Measurements from ENCODE around the gene ICAM4.

DNA sequence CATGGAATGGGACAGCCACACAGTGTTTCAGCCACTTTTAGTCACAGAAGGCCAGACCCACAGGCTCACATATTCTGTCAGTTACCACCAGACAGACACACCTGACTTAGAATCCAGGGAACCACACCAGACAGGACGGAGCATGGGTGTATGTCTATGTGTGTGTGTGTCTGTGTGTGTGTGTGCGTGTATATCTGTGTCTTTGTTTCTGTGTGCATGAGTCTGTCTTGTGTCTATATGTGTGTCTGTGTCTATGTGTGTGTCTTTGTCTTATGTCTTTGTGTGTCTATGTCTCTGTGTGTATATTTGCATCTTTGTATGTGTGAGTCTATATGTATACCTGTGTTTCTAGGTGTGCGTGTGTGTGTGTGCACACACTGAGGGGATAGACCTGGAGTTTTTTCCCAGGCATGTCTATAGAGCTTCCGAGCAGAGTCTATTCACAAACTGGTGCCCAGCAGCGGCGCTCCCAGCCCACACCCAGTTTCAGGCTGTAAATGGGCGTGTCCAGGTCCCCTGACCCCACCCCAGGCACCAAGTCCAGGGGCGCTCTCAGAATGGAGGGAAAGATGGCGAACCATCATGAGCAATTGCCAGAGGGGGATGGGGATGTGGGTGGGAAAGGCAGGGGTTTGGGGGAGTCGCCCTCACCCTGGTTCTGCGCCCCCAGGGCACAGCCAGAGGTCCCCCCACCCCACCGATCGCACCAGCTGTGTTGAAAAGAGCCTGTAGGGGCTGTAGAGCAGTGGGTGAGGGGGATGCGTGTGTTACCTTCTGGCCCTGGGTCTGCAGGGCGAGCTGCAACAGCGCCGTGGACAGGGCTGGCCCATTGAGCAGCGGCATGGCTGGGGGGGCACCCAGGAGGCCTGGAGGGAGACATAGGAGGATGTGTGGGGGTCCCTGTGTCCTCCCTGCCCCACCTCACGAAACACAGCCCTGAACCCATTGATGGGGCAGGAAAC is 35.4 kb downstream of the ICAM4 start:
- TF ChIP-seq POLR2A (IDR thresholded peaks at IDR 0.05) (no peak), EP300 (IDR thresholded peaks at IDR 0.05) (no peak)
- TF ChIP-seq, protein P1, sequence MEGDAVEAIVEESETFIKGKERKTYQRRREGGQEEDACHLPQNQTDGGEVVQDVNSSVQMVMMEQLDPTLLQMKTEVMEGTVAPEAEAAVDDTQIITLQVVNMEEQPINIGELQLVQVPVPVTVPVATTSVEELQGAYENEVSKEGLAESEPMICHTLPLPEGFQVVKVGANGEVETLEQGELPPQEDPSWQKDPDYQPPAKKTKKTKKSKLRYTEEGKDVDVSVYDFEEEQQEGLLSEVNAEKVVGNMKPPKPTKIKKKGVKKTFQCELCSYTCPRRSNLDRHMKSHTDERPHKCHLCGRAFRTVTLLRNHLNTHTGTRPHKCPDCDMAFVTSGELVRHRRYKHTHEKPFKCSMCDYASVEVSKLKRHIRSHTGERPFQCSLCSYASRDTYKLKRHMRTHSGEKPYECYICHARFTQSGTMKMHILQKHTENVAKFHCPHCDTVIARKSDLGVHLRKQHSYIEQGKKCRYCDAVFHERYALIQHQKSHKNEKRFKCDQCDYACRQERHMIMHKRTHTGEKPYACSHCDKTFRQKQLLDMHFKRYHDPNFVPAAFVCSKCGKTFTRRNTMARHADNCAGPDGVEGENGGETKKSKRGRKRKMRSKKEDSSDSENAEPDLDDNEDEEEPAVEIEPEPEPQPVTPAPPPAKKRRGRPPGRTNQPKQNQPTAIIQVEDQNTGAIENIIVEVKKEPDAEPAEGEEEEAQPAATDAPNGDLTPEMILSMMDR (IDR thresholded peaks at IDR 0.05): no peak

Data from tibial nerve (tissue), 4 donors.